ENCODE data around the gene NUF2.
"Not testable (repeated sequence)": the region's sequence is repeated elsewhere in the genome, so short reads cannot be mapped to it uniquely, and the experiment has no call there.

The NUF2 gene

DNA sequence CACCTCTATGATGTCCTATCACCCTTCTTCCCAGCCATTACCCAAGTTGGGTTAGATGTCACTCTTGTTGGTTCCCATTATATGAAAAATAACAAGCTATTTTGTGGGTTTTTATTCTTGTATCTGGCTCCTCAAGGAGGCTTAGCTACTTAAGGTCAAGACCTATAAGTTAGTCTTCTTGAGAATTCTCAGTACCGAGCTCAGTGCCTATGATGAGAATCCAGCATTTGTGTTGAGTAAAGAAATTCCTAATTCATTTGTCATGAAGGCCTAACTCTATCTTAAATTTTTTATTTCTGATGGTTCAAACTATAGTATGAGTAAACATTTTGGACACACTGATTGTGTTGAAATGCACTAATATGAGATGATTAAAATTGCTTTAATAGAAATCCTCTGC lies 15.9 kb downstream of the NUF2 start:
- no peak for DNase-seq

DNA sequence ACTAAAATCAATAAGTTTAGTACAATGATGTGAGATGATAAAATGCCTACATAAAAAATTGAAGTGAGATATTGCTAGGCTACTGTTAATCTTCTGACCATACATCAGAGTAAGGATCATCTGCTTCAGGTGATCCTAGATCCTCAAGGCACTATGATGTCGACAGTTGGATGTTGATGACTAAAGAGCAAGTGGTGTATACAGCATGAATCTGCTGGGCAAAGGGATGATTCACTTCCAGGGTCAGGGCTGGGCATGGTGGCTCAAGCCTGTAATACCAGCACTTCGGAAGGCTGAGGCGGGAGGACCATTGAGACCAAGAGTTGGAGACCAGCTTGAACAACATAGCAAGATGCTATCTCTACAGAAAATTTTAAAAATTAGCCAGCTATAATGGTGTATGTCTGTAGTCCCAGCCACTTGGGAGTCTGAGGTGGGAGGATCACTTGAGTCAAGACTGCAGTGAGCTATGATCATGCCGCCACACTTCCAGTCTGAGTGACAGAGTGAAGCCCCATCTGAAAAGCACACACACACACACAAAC lies 24.6 kb downstream of the NUF2 start:
- DNase-seq: no peak

DNA sequence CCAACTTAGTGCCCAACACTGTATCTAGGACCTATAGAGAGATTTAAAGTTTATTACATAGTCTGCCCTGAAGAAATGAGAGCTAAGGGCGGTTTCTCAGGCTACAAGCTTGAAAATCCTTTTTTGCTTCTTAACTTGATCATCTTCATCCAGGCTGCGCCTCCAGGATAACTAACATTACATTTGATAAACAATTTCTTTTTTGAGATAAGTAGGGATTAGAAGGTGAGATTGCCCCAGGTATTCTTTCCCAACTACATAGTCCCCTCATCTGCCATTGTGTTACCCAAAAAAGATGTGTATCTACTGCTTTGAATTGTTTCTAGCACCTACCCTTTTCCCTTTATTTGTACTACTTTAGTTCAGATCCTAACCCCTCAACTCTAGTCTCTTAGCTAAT lies 25.4 kb downstream of the NUF2 start:
- DNase-seq: no peak

DNA sequence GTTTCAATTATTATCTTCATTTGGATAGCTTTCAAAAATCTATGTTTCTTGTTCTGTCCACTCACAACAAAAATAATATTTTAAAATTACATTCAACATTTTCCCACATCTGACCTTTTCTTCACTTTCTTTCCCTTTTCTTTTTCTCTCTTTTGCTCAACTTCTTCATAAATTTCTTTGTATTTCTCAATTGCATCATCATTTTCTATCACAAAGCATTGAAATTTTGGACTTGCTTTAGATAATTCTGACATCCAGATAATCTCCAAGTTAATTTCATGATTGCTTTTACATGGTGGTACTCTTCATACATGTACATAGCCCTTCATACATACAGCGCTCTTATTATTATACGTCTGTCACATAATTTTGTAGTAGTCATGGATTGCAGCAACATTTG lies 30.2 kb downstream of the NUF2 start:
- DNase-seq: no peak

DNA sequence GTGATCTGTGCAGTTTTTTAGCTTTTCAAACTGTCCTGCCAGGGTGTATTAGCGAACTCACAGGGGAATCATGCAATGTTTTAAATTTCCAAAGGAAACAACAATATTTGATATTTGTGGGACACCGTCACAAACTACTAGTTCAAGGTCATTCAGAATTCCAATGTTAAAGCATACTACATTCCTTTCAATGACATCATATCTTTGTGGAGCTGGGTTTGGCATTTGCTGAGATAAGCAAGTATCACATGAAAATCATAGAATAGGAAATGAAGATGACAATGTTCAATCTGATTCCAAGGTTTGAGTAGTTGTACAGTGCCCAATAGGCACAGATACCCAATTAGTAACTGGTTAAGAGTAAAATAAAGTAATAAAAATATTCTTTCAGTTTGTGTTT lies 35.6 kb downstream of the NUF2 start:
- no peak for DNase-seq

DNA sequence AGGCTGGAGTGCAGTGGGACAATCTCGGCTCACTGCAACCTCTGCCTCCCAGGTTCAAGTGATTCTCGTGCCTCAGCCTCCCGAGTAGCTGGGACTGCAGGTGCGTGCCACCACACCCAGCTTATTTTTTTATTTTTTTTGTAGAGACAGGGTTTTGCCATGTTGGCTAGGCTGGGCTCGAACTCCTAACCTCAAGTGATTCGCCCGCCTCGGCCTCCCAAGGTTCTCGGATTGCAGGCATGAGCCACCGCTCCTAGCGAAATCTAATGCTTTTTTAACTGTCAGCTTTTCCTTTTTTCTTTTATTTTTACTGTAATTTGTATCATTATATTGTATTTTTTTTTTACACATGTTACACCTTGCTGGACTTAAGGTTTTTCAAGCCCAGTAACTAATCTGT lies 36.4 kb downstream of the NUF2 start:
- DNase-seq: not testable (repeated sequence)

DNA sequence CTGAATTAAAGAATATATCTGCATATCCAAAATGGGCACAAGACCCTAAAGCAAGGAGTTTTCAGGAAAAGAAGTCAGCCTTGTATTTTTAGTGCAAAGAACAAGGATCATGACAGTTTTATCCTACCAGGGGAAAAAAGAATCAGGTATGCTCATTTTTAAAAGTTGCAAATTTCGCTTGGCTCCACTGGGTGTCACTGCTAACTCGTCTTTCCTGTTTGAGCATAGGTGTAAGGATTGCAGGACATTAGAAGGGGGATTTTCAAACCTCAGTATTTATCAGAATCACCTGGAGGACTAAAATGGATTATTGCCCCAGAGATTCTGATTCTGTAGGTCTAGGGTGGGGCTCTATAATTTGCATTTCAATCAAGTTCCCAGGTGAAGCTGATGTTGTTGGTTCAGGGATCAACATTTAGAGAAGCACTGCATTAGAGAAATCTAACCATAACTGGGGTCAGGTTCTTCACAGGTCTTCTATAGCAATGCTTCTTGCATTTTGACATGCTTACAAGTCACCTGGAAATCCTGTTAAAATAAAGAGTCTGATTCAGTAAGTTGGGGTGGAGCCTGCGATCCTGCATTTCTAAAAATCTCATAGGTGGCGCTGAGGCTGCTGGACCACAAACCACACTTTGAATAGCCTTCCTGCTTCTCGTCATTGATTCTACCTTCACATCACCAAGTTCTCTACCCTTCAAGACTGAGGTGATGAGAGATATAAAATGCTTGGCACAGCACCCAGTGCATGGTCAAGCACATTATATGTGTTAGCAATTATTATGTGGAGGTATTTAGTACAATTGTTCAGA lies 39.6 kb downstream of the NUF2 start:
- peak in 1 of 2 experiments; percentile 5 for DNase-seq

DNA sequence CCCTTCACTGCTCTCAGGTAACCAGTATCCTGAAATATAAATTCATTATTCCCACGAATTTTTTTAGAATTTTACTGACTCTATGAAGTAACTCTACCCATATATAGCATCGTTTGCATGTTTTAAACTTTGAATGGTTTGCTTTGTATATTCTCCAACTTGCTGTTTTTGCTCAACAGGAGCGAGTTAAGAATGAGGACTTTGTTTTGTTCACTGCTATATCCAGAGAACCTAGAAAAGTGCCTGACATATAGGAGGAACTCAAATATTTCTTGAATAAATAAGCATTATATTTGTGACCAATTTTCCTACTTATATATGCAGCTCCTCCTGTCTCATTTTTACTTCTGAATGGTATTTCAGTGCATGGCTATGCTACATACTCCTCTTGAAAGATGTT lies 43.4 kb downstream of the NUF2 start:
- DNase-seq: no peak

DNA sequence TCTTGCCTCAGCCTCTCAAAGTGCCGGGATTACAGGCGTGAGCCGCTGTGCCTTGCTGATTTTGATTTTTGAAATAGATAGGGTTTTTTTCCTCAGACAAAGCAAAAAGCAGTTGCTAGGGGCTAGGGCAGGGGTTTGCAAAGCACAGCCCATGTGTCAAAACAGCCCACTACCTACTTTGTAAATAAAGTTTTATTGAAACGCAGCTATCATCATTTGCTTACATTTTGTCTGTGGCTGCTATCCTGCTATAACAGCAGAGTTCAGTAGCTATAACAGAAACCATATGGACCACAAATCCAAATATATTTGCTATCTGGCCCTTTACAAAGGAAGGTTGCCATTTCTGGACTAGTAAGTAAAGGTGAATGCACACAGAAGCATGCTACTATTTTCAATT lies 44.8 kb downstream of the NUF2 start:
- DNase-seq: no peak

DNA sequence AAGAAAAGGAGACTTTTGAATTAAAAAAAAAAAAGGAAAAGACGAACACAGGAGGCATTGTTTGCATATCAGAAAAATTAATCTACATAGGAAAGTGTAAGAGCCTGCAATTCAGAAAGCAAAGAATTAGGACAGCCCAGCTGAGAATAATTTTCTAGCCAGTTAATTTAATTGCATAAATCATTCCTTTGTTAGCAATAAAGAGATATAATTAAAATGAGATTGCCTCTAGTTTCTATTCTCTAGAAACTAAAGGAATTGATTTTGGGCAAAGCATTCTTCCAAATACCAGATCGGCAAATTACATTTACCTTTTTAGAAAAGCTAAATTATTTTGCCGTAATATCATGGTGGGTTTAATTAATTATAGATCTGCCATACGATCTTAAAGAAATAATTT lies 46.0 kb downstream of the NUF2 start:
- no peak for DNase-seq

DNA sequence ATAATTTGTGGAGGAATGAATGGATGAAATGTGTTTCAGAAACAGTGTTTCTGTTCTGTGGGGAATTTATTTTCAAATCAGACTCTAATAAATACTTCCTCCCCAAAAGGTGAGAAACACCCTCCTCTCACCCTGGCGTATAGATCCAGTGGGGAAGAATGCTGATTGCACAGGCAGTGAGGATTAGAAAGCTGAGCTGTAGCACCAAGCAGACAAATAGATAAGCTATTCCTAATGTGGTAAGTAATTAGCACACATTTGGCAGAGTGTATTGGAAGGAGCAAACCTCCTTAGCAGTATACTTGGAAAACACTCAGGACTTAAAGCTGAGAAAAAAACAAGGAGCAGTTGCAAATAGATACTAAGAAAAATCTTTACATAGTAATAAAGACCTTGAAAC lies 50.8 kb downstream of the NUF2 start:
- DNase-seq: no peak

DNA sequence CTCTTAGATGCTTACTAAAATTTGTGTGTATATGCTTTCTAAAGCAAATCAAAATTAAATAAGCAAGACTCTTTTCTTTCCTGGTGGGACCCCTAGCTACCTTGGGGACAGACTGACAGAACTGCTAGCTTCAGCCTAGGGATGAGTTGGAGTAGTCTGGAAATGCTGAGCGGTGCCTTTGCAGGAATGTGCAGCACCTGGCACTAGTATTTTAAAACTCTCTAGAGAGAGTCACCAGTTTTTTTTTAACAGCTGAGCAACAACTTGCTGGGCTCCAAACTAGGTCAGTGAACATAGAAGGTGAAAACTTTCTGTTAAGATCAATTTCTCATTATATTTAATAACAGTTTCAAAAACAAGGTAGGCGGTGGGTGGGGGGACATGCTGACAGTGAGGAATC lies 56.8 kb downstream of the NUF2 start:
- DNase-seq: no peak

DNA sequence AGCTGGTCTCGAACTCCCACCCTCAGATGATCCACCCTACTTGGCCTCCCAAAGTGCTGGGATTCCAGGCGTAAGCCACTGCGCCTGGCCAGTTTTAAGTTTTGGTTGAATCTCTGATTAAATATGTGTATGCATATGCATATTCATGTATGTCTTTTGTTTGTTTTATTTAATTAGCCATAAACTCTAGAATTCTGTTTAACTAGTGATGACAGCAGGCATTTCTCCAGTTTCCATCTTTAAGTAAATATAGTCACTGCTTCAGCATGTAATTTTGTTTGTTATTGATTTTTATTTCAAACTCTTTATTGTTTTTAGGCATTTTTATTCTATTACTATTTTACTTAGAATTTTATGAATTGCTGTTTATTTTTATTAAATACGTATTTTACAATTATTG lies 58.0 kb downstream of the NUF2 start:
- no peak for DNase-seq

DNA sequence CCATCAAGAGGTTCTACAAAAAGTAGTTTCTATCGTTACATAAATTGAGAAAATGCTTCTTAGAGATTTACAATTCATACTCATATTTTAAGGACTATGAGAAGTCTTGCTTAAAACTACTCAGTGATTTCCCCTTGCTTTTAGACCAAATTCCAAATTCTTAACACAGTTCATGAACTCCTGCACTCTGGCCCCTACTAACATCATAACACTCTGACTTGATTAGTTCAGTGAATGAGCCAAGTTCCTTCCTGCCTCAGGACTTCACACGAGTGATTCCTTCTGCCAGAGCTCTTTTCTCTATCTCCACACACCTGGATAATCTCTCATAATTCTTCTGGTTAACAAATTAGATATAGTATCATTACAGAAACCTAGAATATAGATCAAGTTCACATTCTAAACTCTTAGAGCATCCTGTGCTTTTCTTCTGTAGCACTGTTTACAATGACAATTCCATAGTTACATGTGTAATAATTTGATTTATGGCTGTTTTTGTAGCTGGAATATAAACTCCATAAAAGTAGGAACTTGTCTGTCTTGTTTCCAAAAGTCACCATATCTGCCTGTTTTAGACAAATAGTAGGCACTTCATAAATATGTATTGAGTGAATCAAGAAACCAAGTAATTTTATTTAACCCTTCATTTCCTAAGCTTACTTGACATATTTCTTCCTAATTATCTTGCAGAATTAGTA lies 59.9 kb downstream of the NUF2 start:
- DNase-seq: no peak

DNA sequence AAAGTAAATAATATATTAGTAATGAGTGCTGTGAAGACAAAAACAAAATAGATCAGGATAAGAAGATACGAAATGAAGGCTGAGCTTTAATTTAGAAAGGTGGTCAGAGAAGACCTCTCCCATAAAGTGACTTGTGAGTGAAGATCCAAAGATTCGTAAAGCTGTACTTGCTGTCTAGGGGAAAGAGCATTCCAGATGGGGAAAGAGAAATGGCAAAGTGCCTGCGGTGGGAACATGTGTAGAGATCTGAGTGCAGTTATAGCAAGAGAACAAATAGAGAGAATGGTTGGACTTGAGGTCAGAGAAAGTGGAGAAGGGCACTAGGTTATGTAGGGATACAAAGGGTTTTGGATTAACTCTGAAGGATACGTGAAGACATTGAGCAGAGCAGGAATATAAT lies 60.6 kb downstream of the NUF2 start:
- DNase-seq: no peak

DNA sequence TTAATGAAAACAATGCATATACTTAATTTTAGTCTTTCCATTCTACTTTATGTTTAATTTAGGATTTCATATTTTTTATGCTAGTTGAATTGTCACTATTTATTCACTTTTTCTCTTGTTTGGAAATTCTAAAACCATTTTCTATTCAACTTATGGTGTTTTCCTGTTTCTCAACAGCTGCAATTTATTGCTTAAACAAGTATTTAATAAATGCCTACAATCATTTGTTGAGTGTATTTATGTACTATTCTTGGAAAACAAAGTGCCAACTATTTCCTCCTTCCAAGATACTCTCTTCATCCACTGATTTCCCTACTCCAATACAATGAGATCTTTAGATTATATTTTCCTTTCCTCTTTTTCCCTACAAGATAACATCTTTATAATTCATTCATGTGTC lies 65.4 kb downstream of the NUF2 start:
- no peak for DNase-seq

DNA sequence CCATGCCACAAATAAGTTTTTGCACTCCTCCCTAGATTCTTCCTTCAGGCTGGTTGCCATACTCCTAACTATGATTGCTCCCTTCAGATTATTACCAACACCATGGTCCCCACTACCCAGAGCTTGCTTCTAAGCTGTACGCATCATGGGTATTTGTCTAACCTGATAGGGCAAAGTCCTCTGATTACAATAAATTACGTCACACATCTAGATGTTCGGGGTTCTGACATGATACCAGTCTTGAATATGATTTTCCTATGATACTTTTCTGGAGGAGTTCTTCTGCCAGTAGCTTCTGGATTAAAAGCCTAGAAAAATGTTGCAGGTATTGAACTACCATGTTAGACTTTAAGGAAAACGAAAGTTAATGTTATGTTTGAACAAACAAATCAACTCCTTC lies 67.2 kb downstream of the NUF2 start:
- DNase-seq: no peak

DNA sequence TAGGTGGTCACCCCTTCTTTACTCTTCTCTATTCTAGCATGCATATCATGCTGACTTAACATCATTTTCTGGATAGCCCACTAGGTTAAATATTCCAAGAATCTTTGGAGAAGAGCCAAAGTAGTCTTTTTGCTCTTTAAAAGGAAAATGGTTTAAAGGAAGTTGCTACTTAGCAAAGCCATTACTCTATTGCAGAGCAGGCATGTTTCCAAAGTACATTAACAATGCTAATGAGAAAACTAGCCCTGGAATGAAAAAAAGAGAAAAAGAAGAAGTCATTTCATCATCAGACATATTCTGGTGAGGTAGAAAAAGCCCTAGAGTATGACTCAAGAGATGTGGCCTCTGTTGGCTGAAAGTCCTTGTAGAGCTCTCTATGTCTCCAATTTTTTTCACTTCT lies 74.0 kb downstream of the NUF2 start:
- DNase-seq: no peak

DNA sequence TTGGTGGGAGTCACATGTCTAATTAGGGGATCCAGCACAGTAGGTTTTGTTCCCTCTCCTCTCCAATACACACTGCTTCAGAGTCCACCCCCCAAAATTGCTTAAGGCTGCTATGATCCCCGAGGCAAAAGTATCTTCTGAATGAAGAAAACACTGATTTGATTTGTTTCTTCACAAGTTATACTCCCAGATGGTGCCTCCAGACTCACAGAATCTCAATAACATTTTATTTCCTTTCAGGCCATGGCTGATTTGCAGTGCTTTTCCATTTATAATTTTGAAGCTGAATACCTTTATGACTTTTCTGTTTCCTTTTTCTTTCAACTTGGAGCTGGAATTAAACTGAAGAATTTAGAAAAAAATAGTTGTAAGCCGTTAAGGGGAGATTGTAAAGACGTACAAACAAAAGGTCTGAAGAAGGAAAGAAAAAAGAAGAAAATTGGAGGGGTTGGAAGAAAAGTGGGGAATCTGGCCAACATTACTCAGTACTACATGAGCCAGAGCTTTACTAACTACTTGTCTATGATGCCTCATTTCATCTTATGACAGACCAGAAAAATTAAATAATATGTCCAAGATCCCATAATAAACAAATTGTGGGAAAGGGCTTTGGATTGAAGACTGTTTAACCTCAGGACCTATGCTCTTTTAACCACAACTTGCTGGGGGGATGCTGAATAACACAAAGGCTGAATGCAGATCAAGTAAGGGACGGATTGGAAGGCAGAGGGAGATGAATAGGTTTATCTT lies 75.9 kb downstream of the NUF2 start:
- no peak for DNase-seq

DNA sequence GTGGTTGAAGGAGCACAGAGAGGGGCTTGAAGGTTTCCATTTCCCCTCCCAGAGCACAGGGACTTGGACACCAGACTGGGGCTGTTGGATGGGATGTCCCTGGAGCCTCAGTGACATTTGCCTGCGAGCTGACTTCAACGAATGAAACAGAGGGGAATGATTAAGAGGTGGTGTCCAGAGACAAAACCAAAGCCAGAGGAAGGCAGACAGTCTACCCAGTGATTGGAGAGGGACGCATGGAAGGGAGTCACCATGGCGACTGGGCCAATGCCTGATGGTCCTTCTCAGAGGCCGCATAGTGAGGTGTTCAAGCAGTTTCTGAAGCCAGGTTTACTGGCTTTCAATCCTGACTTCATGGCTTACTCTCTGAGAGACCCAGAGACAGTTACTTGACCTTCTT lies 77.2 kb downstream of the NUF2 start:
- no peak for DNase-seq

DNA sequence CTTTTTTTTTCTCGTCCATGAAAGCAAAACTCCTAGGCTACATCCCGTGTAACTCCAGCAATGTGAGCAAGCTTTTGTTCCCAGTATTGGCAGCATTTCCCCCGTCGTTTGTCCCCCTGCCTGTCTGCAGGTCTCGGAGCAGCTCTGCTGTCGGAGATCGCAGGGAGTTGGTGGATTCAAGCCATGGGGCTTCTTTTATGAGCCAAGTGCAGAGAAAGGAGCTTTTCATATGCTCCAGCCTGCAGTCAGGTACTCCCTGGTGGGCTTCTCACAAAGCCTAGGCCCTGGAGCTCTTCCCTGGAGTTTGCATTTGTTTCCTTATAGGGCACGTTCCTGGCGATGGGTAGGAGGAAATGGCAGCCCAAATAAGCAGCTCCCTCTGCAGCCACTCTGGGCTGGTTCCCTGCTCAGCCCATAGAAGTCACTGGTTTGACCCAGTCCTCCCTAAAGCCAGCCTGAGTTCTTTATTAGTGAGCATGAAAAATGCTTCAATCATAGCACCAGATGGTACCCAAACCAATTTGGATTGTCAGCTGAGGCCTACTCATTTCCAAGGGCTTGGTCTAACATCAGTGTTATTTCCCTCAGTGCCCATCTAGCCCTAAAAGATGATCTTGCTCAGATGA lies 78.3 kb downstream of the NUF2 start:
- DNase-seq: no peak

DNA sequence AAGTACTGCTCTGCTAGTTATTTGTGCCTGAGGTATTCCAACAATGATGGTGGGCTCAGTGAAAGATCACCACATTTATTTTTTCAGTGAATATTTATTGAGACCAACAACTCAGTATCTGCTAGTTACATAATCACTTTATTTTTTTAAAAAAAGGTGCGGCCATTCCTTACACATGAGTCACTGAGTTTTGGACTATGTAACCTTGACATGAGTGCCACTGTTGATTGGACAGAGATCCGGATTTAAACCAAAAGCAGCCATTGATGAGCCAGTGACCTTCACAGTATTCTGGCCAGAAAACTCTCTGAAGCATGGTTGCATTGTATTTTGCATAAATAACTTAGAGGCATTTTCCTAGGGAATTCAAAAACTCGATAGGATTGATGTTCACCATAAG lies 79.5 kb downstream of the NUF2 start:
- DNase-seq: no peak

Data from SW 1271 (cell line).